ENCODE results near the gene RNF207. TPM values are rescaled to one million over a fixed set of nuclear protein-coding genes. Genes with fewer than 3 reads are reported as not detected.

RNF207 gene
- total RNA-seq, 1 experiment from 2014 or later: 53.1 TPM

GRCh38 chr1:6207075-6207885 lies 1.4 kb downstream of the RNF207 start:
- Histone ChIP-seq H3K9me3 (ENCODE audit: insufficient read depth, low read depth) (no peaks in the 10 kb centered on the region), H3K4me2 (peak overlapping the region; percentile 84), H3K9me2 (ENCODE audit: insufficient read depth) (no peaks in the 10 kb centered on the region), H3F3A (ENCODE audit: insufficient read depth, low read depth) (no peaks in the 10 kb centered on the region), H4K20me1 (ENCODE audit: insufficient read depth) (no peaks in the 10 kb centered on the region), H3K27me3 (ENCODE audit: insufficient read depth, low read depth) (no peaks in the 10 kb centered on the region), H3K4me1 (replicated peaks; ENCODE audit: insufficient read depth) (0 out of 2 replicates have a peak, but pooled peaks cover 6% of the 10 kb centered on the region), H2AFZ (no peak overlapping the region), H3K36me3 (ENCODE audit: low read depth) (no peaks in the 10 kb centered on the region), H3K27ac (no peak overlapping the region), H3K79me2 (ENCODE audit: low read depth) (peaks cover 15% of the 10 kb centered on the region), H3K4me3 (peak overlapping the region; percentile 94)
- intact Hi-C loops (cut with micrococcal nuclease; ENCODE audit: unreplicated experiment): no loop called here
- POLR2A ChIA-PET (ENCODE audit: unreplicated experiment): interaction anchor here (0.6 kb wide), 1 partner anchor 49 kb away, joined by 3 read pairs; no protein-coding TSS in a partner anchor
- DNase-seq: no peak
- TF ChIP-seq EZH2 (IDR thresholded peaks at IDR 0.05; ENCODE audit: low read depth): no peak
- TF ChIP-seq, protein P1, sequence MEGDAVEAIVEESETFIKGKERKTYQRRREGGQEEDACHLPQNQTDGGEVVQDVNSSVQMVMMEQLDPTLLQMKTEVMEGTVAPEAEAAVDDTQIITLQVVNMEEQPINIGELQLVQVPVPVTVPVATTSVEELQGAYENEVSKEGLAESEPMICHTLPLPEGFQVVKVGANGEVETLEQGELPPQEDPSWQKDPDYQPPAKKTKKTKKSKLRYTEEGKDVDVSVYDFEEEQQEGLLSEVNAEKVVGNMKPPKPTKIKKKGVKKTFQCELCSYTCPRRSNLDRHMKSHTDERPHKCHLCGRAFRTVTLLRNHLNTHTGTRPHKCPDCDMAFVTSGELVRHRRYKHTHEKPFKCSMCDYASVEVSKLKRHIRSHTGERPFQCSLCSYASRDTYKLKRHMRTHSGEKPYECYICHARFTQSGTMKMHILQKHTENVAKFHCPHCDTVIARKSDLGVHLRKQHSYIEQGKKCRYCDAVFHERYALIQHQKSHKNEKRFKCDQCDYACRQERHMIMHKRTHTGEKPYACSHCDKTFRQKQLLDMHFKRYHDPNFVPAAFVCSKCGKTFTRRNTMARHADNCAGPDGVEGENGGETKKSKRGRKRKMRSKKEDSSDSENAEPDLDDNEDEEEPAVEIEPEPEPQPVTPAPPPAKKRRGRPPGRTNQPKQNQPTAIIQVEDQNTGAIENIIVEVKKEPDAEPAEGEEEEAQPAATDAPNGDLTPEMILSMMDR (conservative IDR thresholded peaks at IDR 0.05): no peak
- BruUV-seq (replicated peaks): no TSS peak
- CTCF ChIA-PET: interaction anchor here (1.1 kb wide), 1 partner anchor 17 kb away, joined by 11 read pairs; no protein-coding TSS in a partner anchor

DNA sequence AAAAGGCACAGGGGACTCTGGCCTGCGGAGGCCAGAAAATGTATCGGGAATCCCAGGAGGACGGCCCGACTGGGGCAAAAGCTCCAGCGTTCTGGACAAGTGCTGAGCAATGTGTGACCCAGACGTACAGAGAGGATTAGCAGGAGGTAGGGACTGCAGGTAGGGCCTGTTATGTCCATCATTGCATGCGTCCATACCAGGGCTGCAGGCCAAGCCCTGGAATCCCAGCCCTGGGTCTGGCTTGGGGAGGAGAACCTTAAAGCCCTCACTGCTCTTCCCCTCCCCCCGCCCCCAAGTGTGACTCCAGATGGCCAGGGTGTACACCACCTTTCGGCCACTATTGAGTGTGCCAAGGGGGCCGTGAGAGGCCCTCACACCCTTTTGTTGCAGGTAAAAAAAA lies 2.0 kb downstream of the RNF207 start:
- no peak for DNase-seq
- H3K4me3 ChIP-seq: no peak overlapping the region

More for the DNA sequence above, 2.0 kb downstream of the RNF207 start:
- Histone ChIP-seq H3K79me2 (ENCODE audit: low read depth) (peaks cover 15% of the 10 kb centered on the region), H3K27me3 (ENCODE audit: insufficient read depth, low read depth) (no peaks in the 10 kb centered on the region), H3K4me1 (replicated peaks; ENCODE audit: insufficient read depth) (0 out of 2 replicates have a peak, but pooled peaks cover 6% of the 10 kb centered on the region), H2AFZ (no peak overlapping the region), H3K9me3 (ENCODE audit: insufficient read depth, low read depth) (no peaks in the 10 kb centered on the region), H3K9me2 (ENCODE audit: insufficient read depth) (no peaks in the 10 kb centered on the region), H4K20me1 (ENCODE audit: insufficient read depth) (no peaks in the 10 kb centered on the region), H3F3A (ENCODE audit: insufficient read depth, low read depth) (no peaks in the 10 kb centered on the region), H3K4me2 (no peak overlapping the region), H3K27ac (no peak overlapping the region), H3K36me3 (ENCODE audit: low read depth) (no peaks in the 10 kb centered on the region)
- ChIA-PET POLR2A (ENCODE audit: unreplicated experiment) (interaction anchor here (0.6 kb wide), 1 partner anchor 50 kb away, joined by 3 read pairs; no protein-coding TSS in a partner anchor), CTCF (interaction anchor here (0.5 kb wide), 1 partner anchor 232 kb away, joined by 3 read pairs; no protein-coding TSS in a partner anchor)
- no peak for TF ChIP-seq EZH2 (IDR thresholded peaks at IDR 0.05; ENCODE audit: low read depth)
- TF ChIP-seq, protein P1 (conservative IDR thresholded peaks at IDR 0.05): no peak
- BruUV-seq (replicated peaks): no TSS peak
- intact Hi-C loops (cut with micrococcal nuclease; ENCODE audit: unreplicated experiment): no loop called here

Data from PC-9 (cell line).